Activated T-cell treated with anti-CD3 and anti-CD28 coated beads, Interleukin-2, amount 50 U/mL, for 24 hours (primary cell): Measurements from ENCODE around the gene ASIC3.

Experiments
- DNase-seq: peaks from one replicate; pipeline ENCODE4 v3.0.0-alpha.2; 2020
- H3K27ac Mint-ChIP-seq: 2 replicates; pipeline ENCODE4 v1.8.0; 2020; ENCODE audit warnings: mild to moderate bottlenecking, mixed read lengths
- H3K27me3 Mint-ChIP-seq: 2 replicates; pipeline ENCODE4 v1.8.0; 2020; ENCODE audit warnings: mixed read lengths
- H3K36me3 Mint-ChIP-seq: 2 replicates; pipeline ENCODE4 v1.8.0; 2020; ENCODE audit warnings: low read depth, mixed read lengths
- H3K4me1 Mint-ChIP-seq: 2 replicates; pipeline ENCODE4 v1.8.0; 2020; ENCODE audit warnings: low read depth, mixed read lengths
- H3K4me3 Mint-ChIP-seq: 2 replicates; pipeline ENCODE4 v1.8.0; 2020; ENCODE audit warnings: mild to moderate bottlenecking, moderate library complexity, mixed read lengths
- H3K9me3 Mint-ChIP-seq: 2 replicates; pipeline ENCODE4 v1.8.0; 2020; ENCODE audit warnings: mixed read lengths

Gene ASIC3

GRCh38 chr7:151047976-151048815, at the start of gene ASIC3:
TSS of gene ASIC3 (plus strand) at chr7:151048531. CDS start at chr7:151048886, 355 bp downstream.
- Mint-ChIP-seq H3K9me3 (no peaks in the 10 kb centered on the region), H3K27ac (no peak within 1 kb of the TSS), H3K4me3 (no peak within 1 kb of the TSS), H3K27me3 (no peaks in the 10 kb centered on the region), H3K4me1 (peaks cover 6% of the 10 kb centered on the region), H3K36me3 (peaks cover 21% of the 10 kb centered on the region)
- no peak for DNase-seq

GRCh38 chr7:150999001-150999400, 49.3 kb upstream of the ASIC3 start:
- Mint-ChIP-seq H3K4me1 (peaks cover 28% of the 10 kb centered on the region), H3K27ac (no peak overlapping the region), H3K4me3 (no peak overlapping the region), H3K36me3 (peaks cover 2% of the 10 kb centered on the region), H3K9me3 (no peaks in the 10 kb centered on the region), H3K27me3 (no peaks in the 10 kb centered on the region)
- no peak for DNase-seq

GRCh38 chr7:150999497-151000230, 48.7 kb upstream of the ASIC3 start:
- peaks cover 24% of the 10 kb centered on the region for H3K4me1 Mint-ChIP-seq
- H3K9me3 Mint-ChIP-seq: no peaks in the 10 kb centered on the region

GRCh38 chr7:151000897-151001495, 47.3 kb upstream of the ASIC3 start:
- no peak overlapping the region for H3K4me3 Mint-ChIP-seq
- peaks cover 22% of the 10 kb centered on the region for H3K4me1 Mint-ChIP-seq
- H3K9me3 Mint-ChIP-seq: no peaks in the 10 kb centered on the region
- H3K27ac Mint-ChIP-seq: no peak overlapping the region
- peaks cover 2% of the 10 kb centered on the region for H3K36me3 Mint-ChIP-seq
- no peak for DNase-seq
- no peaks in the 10 kb centered on the region for H3K27me3 Mint-ChIP-seq

More at GRCh38 chr7:150999497-151000230, 48.7 kb upstream of the ASIC3 start:
- no peak overlapping the region for H3K27ac Mint-ChIP-seq
- peaks cover 2% of the 10 kb centered on the region for H3K36me3 Mint-ChIP-seq
- no peak for DNase-seq
- H3K4me3 Mint-ChIP-seq: no peak overlapping the region
- H3K27me3 Mint-ChIP-seq: no peaks in the 10 kb centered on the region

GRCh38 chr7:151001546-151001945, 46.8 kb upstream of the ASIC3 start:
- Mint-ChIP-seq H3K4me1 (peaks cover 20% of the 10 kb centered on the region), H3K27ac (no peak overlapping the region), H3K9me3 (no peaks in the 10 kb centered on the region), H3K27me3 (no peaks in the 10 kb centered on the region), H3K4me3 (no peak overlapping the region), H3K36me3 (peaks cover 2% of the 10 kb centered on the region)
- DNase-seq: no peak

DNA sequence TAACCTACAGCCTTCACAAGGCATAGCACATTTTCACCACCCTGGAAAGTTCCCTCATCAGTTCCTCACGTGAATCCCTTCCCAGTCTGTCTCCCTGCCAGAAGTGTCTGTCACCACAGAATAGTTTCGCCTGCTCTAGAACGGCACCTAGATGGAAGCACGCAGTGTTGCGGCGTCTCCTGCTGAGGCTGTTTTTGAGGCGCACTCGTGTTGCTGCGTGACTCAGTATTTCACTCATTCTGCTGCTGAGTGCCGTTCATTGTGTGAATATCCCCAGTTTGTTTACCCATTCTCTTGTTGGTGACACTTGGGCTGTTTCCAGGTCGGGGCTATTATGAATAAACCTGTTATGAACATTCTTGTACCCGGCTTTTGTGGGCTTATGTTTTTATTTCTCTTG, 44.8 kb upstream of the ASIC3 start:
- Mint-ChIP-seq H3K36me3 (peaks cover 4% of the 10 kb centered on the region), H3K4me1 (peaks cover 18% of the 10 kb centered on the region), H3K4me3 (no peak overlapping the region), H3K9me3 (no peaks in the 10 kb centered on the region), H3K27me3 (no peaks in the 10 kb centered on the region), H3K27ac (no peak overlapping the region)
- no peak for DNase-seq

- H3K27ac Mint-ChIP-seq: no peak overlapping the region
Observed at GRCh38 chr7:151005566-151005965, 42.8 kb upstream of the ASIC3 start.

GRCh38 chr7:151006590-151007300, 41.6 kb upstream of the ASIC3 start:
- Mint-ChIP-seq H3K4me1 (peaks cover 40% of the 10 kb centered on the region), H3K36me3 (peaks cover 4% of the 10 kb centered on the region), H3K27me3 (no peaks in the 10 kb centered on the region), H3K9me3 (no peaks in the 10 kb centered on the region), H3K4me3 (no peak overlapping the region), H3K27ac (no peak overlapping the region)
- no peak for DNase-seq

More at GRCh38 chr7:151005566-151005965, 42.8 kb upstream of the ASIC3 start:
- Mint-ChIP-seq H3K27me3 (no peaks in the 10 kb centered on the region), H3K4me1 (peaks cover 30% of the 10 kb centered on the region), H3K9me3 (no peaks in the 10 kb centered on the region), H3K36me3 (peaks cover 4% of the 10 kb centered on the region), H3K4me3 (no peak overlapping the region)
- no peak for DNase-seq

GRCh38 chr7:151007469-151007898, 40.8 kb upstream of the ASIC3 start:
- no peak for DNase-seq
- Mint-ChIP-seq H3K27me3 (no peaks in the 10 kb centered on the region), H3K36me3 (peaks cover 2% of the 10 kb centered on the region), H3K9me3 (no peaks in the 10 kb centered on the region), H3K4me1 (peaks cover 46% of the 10 kb centered on the region), H3K27ac (peak overlapping the region; percentile 69), H3K4me3 (no peak overlapping the region)

GRCh38 chr7:151008143-151008510, 40.2 kb upstream of the ASIC3 start:
- peak overlapping the region; percentile 82 for H3K4me3 Mint-ChIP-seq
- peak overlapping the region; percentile 88 for H3K27ac Mint-ChIP-seq
- DNase-seq: no peak
- H3K27me3 Mint-ChIP-seq: no peaks in the 10 kb centered on the region
- no peaks in the 10 kb centered on the region for H3K9me3 Mint-ChIP-seq
- H3K36me3 Mint-ChIP-seq: peaks cover 5% of the 10 kb centered on the region
- peaks cover 53% of the 10 kb centered on the region for H3K4me1 Mint-ChIP-seq

DNA sequence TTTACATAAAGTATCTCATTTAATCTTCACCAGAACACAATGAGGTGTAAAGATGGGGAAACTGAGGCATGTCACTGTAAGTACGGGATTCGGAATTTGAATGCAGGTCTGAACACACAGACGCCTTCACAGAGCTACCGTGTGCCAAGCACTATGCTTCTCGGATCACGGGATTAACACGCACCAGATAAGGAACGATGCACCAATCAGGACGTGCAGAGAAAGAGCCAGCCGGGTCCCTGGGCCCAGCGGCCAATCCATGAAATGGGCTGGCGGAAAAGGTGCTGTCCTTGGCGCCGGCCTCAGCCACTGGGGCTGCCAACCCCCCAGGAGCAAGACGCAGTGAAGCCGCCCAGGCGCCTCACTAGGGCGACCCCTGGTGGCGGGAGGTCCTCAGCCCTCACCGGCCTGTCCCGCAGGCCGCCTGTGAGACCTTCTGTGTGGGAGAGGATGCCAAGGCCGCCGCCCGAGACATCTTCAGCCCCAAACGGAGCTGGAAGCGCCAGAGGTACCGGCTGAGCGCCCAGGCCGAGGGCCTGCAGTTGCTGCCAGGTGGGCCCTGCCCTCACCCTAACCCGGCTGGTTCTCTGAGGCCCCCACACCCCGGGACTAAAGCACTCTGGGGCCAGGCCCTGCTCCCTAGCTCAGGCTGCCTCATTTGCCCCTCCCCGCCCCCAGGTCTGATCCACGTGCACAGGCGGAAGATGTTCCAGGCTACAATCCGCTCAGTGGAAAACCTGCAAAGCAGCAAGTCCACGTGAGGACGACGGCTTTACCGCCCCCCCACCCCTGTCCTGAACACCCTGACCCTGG, 39.6 kb upstream of the ASIC3 start:
- Mint-ChIP-seq H3K36me3 (peaks cover 5% of the 10 kb centered on the region), H3K4me3 (peak overlapping the region; percentile 82), H3K9me3 (no peaks in the 10 kb centered on the region), H3K4me1 (peaks cover 56% of the 10 kb centered on the region), H3K27me3 (no peaks in the 10 kb centered on the region), H3K27ac (peak overlapping the region; percentile 88)
- DNase-seq: peak; percentile 91

- Mint-ChIP-seq H3K4me1 (peaks cover 64% of the 10 kb centered on the region), H3K27me3 (no peaks in the 10 kb centered on the region), H3K36me3 (peaks cover 10% of the 10 kb centered on the region), H3K4me3 (peak overlapping the region; percentile 82), H3K9me3 (no peaks in the 10 kb centered on the region), H3K27ac (no peak overlapping the region)
- no peak for DNase-seq
Observed at GRCh38 chr7:151009327-151010036, 38.8 kb upstream of the ASIC3 start.

DNA sequence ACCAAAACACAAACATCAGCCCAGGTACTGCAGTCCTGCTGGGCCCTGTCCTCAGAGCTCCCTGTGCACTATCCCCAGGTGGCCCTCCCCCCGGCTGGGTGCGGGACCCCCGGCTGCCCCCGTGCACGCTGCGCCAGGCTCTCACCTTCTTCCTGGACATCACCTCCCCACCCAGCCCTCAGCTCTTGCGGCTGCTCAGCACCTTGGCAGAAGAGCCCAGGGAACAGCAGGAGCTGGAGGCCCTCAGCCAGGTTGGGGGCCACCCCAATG, 38.4 kb upstream of the ASIC3 start:
- Mint-ChIP-seq H3K36me3 (peaks cover 11% of the 10 kb centered on the region), H3K4me1 (peaks cover 69% of the 10 kb centered on the region), H3K27ac (peak overlapping the region; percentile 84), H3K27me3 (no peaks in the 10 kb centered on the region), H3K9me3 (no peaks in the 10 kb centered on the region), H3K4me3 (peak overlapping the region; percentile 70)
- DNase-seq: no peak
